K562 (cell line): ENCODE measurements around the gene CLHC1. TPM values are rescaled to one million over a fixed set of nuclear protein-coding genes. Genes with fewer than 3 reads are reported as not detected.

Experiments
- C11orf30 ChIP-seq: fragments of 450-650 bp; IDR thresholded peaks from 2 replicates; pipeline ENCODE4 v1.6.1; 2016; ENCODE audit warnings: low read depth, mild to moderate bottlenecking
- HMG20B ChIP-seq: fragments of 250-450 bp; sonication (Bioruptor Pico); IDR thresholded peaks from 2 replicates; pipeline ENCODE4 v1.5.0; 2021; ENCODE audit warnings: mild to moderate bottlenecking
- KLF13 ChIP-seq: fragments of 450-650 bp; IDR thresholded peaks from 2 replicates; pipeline ENCODE4 v1.6.1; 2016; ENCODE audit warnings: missing genetic modification characterization, low read depth, mild to moderate bottlenecking, missing compliant biosample characterization, moderate library complexity, borderline replicate concordance
- NFYB ChIP-seq: IDR thresholded peaks from 2 replicates; pipeline ENCODE4 v1.6.1; 2011; ENCODE audit warnings: mild to moderate bottlenecking, moderate library complexity; ENCODE audit not compliant: insufficient read length; ENCODE audit errors: extremely low read depth
- REST ChIP-seq, 2 experiments: fragments of 450-650 bp; formaldehyde crosslinking in 1 of 2; IDR thresholded peaks; 2 replicates each; pipeline versions ENCODE4 v1.4.0 to v1.6.1; 2014 to 2020; ENCODE audit warnings: mild to moderate bottlenecking in 2 of 2, borderline replicate concordance in 1 of 2, low read depth in 1 of 2
- THRB ChIP-seq: fragments of 450-650 bp; formaldehyde crosslinking; conservative IDR thresholded peaks from 2 replicates; pipeline ENCODE4 v1.4.0; 2022; ENCODE audit warnings: mild to moderate bottlenecking, missing genetic modification characterization
- ZBTB43 ChIP-seq: sonication (generic); formaldehyde crosslinking; IDR thresholded peaks from 2 replicates; pipeline ENCODE4 v1.8.0; 2023; ENCODE audit warnings: mild to moderate bottlenecking, missing genetic modification reagents
- ZC3H8 ChIP-seq: fragments of 450-650 bp; IDR thresholded peaks from 2 replicates; pipeline ENCODE4 v1.6.1; 2017
- polyA plus RNA-seq, 8 experiments: library from polyadenylated mRNA; depleted of rRNA in 4 of 8; stranded (reverse) in 5 of 8; unstranded in 3 of 8; fragments of >200 nt; fragmentation: Nextera tagmentation in 2 of 8; fragmentation: Illumina TruSeq in 1 of 8; extraction: Ambion mirVana in 2 of 8; extraction: Trizol in 1 of 8; gene quantifications; 2 replicates each; pipeline versions ENCODE4 v1.2.1 to v1.2.3, GENCODE V29; 2011 to 2014; ENCODE audit warnings: inconsistent platforms in 1 of 8, missing spikeins in 1 of 8
- total RNA-seq, 7 experiments: library from RNA; depleted of rRNA in 6 of 7; stranded (reverse); fragments of >200 nt in 6 of 7; fragmentation: Illumina TruSeq in 2 of 7; extraction: Trizol in 2 of 7; gene quantifications; 2 replicates each; pipeline versions ENCODE4 v1.2.1 to v1.2.3, GENCODE V29; 2011 to 2021; ENCODE audit warnings: low replicate concordance in 1 of 7
- TF ChIP-seq, protein P1 (sequence below), 2 experiments: fragments of 450-650 bp in 1 of 2; sonication (generic) in 1 of 2; formaldehyde crosslinking; conservative IDR thresholded peaks; 2 replicates each; pipeline versions ENCODE4 v1.4.0 to v1.8.1; 2020 to 2022; ENCODE audit warnings: mild to moderate bottlenecking in 1 of 2, missing genetic modification reagents in 1 of 2
- TF ChIP-seq, protein P2 (sequence below): IDR thresholded peaks from 2 replicates; pipeline ENCODE4 v1.6.1; 2012; ENCODE audit warnings: low read depth, low read length, improper control_type of control experiment, borderline replicate concordance

The CLHC1 gene
- total and polyA plus RNA-seq, 9 of the 15 experiments (the other 6 are each of a cell fraction or from before 2014, with no cell fraction given): 3.7 to 14.3 (median 8.6) TPM

DNA sequence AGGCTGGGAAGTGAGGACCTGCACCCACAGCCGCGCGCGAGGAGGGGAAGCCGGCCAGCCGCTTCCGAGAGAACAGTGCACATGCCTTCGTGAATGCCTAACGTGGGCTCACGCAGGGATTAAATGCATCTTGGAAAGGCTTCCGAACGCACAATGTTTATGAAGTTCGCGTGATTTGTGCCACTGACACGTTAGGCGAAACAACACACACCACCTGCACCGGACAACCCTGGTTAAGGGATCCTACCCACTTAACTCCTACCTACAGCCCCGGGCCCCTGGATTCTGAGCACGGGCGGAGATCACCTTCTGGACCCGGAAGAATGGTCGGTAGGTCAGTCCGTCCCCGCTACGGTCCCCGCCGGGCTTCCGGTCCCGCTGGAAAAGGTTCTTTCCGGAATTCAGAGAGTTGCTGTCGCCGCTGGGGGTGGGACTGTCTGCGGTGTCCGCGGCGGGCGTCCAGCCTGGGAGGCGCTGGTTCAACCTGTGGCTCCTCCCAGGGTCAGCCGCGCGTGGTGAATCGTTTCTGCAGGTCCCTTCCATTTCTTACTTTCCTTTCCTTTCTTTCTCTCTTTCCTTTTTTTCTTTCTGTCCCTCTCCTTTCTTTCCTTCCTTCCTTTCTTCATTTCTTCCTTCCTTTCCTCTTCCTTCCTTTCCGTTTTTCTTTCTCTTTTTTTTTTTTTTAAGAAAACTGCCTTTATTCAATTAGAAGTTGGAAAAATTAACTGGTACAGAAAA is 37.0 kb upstream of the CLHC1 start, which contains the start of gene MTIF2 (continued):
- TF ChIP-seq REST (IDR thresholded peaks at IDR 0.05; ENCODE audit: borderline replicate concordance) (no peak), REST (CRISPR knock-in tag; IDR thresholded peaks at IDR 0.05; ENCODE audit: low read depth) (no peak), ZBTB43 (CRISPR knock-in tag) (no peak), KLF13 (tag) (no peak), NFYB (no peak), C11orf30 (peak; percentile 98), HMG20B (CRISPR knock-in tag) (no peak), THRB (CRISPR knock-in tag) (peak; percentile 63; the same call in 1 of the 2 replicates), ZC3H8 (no peak)
- TF ChIP-seq, protein P1, sequence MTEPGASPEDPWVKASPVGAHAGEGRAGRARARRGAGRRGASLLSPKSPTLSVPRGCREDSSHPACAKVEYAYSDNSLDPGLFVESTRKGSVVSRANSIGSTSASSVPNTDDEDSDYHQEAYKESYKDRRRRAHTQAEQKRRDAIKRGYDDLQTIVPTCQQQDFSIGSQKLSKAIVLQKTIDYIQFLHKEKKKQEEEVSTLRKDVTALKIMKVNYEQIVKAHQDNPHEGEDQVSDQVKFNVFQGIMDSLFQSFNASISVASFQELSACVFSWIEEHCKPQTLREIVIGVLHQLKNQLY (CRISPR knock-in tag; conservative IDR thresholded peaks at IDR 0.05): no peak
- TF ChIP-seq, protein P2, sequence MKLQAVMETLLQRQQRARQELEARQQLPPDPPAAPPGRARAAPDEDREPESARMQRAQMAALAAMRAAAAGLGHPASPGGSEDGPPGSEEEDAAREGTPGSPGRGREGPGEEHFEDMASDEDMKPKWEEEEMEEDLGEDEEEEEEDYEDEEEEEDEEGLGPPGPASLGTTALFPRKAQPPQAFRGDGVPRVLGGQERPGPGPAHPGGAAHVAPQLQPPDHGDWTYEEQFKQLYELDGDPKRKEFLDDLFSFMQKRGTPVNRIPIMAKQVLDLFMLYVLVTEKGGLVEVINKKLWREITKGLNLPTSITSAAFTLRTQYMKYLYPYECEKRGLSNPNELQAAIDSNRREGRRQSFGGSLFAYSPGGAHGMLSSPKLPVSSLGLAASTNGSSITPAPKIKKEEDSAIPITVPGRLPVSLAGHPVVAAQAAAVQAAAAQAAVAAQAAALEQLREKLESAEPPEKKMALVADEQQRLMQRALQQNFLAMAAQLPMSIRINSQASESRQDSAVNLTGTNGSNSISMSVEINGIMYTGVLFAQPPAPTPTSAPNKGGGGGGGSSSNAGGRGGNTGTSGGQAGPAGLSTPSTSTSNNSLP: no peak
